GM21529 (cell line): Measurements from ENCODE around the gene WDR12.
"Not testable (repeated sequence)": the region's sequence is repeated elsewhere in the genome, so short reads cannot be mapped to it uniquely, and the experiment has no call there.

Experiments used
- ATAC-seq: cut with Tn5 transposase; IDR thresholded peaks from one replicate; pipeline ENCODE4 v1.9.1; 2021; ENCODE audit not compliant: unreplicated experiment

Gene WDR12

DNA sequence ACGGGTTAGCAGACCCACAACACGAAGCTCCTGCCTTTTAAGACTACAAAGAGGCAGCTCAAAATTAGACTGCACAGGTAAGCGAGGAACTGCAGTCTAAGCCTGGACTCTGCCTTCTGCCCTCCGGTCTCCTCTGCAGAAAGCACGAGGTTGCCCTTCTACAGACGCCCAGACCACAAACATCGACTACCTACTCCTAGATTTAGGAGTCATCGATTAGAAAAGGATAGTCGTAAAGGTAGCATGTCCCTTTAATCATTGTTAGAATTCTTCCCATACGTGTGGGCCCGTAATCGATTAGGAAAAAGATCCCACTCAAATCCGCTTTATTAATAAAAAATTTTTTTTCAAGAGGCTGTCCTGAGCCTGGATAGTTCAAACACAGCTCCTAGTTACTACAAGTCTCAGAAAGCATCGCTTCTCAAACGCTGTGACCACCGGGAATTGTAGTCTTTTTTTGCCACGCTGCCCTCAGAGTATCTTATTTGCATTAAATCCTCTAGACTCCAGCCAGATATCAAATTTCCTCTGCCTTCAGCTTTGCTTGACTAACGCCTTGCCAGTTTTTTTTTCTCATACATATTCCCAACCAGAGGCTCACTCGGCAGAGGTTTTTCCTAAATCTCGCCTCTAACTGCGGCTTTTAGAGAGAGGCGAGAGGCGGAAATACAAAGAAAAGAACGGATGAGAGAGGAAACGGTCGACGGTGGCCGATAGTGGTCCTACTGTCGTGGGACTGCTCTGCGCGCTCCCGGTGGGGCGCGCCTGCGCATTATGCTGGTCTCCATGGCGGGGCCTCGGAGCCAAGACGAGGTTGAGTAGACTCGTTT lies at the start of gene WDR12, which contains the start of gene CARF:
Gene WDR12 (minus strand): TSS at position 162 of the 830 bp plus-strand sequence. CDS start 197 bp downstream, outside the sequence.
Gene CARF (plus strand): TSS at position 764 of the 830 bp plus-strand sequence. CDS start 29,628 bp downstream, outside the sequence.
- peak; percentile 75 for ATAC-seq

DNA sequence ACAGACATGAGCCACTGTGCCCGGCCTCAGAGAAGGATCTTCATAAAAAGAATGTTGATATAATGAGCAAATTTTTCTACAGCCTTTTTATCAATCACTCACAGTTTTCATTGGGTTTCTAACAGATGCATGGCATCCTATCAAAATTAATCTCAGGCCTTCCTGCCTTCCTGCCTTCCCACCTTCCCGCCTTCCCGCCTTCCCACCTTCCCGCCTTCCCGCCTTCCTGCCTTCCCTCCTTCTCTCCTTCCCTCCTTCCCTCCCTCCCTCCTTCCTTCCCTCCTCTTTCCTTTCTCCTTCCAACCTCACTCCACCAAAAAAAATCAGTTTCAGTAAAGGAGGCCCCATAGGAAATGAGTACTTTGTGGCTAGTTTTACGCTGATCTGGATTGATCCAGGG lies 49.1 kb upstream of the WDR12 start:
- no peak for ATAC-seq

DNA sequence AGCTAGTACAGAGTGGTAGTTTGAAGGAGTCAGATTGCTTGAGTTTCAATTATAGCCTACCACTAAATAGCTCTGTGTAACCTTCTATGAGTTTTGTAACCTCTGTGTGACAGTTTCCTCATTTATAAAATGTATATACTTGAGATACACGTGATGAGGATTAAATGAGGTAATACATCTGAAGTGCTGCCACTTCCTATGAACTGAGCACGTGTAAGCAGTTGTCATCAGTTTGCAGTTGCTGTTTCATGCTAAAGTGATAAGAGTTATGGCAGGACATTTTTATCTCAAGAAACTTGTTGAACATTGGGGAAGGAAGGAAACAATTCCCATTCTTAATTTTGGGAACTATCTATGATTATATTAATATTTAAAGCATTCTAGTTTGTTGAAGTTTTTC lies 39.1 kb upstream of the WDR12 start:
- no peak for ATAC-seq

DNA sequence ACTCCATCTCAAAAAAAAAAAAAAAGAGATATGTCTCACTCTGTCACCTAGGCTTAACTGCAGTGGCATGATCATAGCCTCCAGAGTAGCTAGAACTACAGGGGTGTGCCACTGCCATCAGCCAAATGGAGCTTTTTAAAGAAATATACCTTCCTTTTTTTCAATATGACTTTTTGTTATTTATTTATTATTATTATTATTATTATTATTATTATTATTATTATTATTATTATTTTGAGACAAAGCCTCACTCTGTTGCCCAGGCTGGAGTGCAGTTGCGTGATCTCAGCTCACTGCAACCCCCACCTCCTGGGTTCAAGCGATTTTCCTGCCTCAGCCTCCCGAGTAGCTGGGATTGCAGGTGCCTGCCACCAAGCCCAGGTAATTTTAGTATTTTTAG lies 37.9 kb upstream of the WDR12 start:
- not testable (repeated sequence) for ATAC-seq

DNA sequence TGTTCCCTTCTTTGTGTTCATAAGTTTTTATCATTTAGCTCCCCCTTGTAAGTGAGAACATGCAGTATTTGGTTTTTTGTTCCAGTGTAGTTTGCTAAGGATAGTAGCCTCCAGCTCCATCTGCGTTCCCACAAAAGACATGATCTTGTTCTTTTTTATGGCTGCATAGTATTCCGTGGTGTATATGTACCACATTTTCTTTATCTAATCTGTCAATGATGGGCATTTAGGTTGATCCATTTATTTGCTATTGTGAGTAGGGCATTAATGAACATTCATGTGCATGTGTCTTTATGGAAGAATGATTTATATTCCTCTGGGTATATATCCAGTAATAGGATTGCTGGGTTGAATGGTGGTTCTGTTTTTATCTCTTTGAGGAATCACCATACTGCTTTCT lies 34.0 kb upstream of the WDR12 start:
- ATAC-seq: no peak

DNA sequence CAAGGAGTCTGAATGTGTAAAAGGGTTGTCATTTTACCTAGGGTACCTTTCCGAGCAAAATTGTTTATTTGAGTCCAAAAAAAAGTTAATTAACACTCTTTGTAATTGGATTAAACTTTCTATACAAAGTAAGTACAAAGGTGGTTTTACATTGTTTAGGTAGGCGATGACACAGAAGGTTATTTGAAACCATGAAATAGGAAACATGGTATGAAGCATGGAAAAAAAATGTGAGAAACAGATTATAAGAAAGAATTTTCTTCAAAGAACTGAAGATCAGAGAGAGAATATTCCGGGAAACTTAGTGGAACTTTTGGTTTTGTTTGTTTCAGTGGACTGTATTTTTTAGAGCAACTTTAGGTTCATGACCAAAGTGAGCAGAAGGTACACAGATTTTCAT lies 33.3 kb upstream of the WDR12 start:
- no peak for ATAC-seq

DNA sequence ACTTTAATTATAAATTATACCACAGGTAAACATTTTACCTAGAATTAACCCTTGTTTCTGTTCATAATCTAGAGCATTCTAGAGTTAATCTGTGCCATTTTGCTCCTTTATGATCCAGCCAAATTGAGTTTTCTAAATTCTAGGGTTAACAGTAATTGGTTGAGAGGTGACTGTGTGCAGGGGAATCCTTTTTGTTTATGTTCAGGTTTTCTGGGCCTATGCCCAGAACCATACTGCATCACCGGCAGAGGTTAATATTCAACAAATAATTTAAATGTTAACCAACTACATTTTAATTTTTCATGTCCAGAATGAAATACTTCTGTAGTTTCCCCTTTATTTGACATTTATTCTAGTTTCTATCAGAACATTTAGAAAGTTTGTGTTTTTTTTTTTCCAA lies 32.9 kb upstream of the WDR12 start:
- no peak for ATAC-seq

DNA sequence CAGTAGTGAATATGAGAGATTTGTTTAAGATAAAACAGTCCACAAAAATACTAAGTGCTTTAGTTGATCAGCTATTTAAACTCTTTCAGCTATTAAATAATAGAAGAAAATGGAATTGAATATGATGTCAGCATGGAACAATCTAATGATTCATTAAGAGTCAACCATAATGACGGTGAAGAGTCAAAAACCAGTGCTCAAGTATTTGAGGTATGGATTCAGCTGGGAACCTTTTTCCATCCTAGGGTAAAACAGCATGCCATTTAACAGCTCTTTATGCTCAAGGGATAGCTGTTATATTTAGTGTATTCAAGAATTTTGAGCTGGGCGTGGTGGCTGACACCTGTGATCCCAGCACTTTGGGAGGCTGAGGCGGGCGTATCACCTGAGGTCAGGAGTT lies 30.3 kb upstream of the WDR12 start:
- no peak for ATAC-seq

DNA sequence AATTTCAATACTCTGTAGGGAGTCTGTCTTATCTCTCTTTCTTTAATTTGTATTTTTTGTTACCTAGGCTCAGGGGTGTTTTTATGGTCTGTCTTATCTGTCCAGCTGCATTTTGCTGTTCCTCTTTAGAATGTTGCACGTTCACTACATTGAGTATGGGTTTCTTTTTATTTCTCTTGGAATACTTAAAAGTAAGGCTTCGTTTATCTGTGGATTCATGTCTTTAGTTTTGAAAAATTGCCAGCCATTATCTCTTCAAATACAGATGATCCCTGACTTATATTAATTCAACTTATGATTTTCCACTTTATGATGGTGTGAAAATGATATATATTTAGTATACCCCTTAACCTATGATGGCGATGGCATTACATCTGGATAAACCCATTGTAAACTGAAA lies 27.5 kb upstream of the WDR12 start:
- no peak for ATAC-seq

DNA sequence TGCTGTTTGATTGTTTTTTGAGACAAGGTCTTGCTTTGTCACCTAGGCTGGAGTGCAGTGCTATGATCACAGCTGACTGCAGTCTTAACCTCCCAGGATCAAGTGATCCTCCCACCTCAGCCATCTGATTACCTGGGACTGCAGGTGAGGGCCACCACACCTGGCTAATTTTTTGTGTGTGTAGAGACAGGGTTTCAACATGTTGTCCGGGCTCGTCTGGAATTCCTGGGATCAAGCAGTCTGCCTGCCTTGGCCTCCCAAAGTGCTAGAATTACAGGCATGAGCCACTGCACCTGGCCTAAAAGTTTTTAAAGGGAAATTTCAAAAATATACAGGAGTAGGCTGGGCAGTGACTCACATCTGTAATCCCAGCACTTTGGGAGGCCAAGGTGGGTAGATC lies 23.0 kb upstream of the WDR12 start:
- ATAC-seq: no peak

DNA sequence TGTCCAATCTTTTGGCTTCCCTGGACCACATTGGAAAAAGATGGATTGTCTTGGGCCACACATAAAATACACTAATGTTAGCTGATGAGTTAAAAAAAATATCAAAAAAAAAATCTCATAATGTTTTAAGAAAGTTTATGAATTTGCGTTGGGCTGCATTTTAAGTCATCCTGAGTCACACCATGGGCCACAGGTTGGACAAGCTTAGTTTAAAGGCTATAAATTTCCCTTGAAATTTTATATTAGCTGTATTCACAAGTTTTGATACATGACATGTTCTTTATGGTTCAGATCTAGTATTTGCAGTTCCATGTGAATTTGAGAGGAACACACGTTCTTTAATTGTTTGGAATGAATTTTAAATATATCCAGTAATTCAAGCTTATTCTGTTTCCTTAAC lies 22.5 kb upstream of the WDR12 start:
- no peak for ATAC-seq

DNA sequence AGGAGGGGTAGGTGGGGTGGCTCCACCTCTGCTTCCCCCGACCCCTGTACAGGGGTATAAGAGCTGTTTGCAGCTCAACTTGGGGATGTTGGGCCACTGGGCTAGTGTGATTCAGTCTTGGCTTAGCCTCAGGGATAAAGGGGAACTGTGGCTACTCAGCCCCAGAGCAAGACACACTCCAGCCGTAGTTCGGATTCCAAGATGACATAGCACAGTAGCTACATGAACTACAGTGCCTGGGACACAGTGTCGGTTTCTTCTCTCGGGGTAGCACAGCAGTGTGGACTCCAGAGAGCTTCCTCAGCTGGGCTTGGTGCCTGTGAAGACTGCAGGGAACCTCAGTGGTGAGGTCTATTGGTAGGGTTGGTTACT lies 21.7 kb upstream of the WDR12 start:
- no peak for ATAC-seq

DNA sequence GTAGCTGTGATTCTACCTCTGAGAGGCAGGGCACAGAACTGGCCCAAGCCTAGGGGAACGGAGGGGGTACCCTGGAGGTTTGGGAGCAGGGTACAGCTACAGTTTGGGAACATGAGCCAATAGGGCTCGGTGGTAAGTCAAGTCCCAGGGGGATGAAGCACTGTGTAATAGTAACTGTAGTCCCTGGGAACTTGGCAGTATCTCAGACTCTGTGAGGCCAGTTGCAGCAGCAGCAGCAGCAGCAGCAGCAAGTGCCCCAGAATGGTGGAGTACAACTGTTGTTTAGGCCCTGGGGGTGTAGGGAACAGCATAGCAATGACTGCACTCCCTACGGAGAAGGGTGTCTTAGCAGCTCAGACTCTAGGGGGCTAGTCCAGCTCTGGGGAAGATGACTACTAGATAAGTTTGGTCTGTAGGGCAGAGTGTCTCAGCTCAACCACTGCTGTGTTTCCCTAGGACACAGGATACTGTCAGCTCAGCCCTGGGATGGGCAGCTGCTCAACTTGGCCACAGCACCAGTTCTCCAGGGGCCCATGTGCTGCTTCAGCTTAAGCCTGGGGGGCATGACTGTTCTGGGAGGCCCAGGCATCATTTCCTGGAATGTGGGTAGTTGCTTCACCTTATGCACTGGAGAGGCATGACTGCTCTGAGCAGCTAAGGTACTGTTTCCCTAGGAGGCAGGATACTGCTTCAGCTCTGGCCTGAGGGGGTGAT lies 21.1 kb upstream of the WDR12 start:
- no peak for ATAC-seq

DNA sequence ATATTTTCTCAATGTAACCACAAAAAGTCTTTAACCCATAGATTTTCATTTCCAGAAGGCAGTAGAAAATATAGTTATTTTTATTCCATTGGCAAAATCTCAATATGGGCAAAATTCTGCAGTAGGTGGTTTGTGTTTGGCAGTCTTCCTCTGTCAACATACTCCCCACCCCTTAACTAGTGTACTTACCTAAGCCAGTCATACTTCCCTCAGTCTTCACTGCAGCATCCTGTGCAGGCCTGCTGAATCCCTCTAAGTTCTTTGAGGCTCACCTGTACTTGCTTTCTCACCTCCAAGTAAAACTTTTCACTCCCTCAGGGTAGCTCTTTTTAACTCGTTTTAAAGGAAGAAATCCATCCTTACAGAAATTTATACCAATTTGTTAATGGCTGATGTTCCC lies 7.4 kb upstream of the WDR12 start:
- no peak for ATAC-seq

DNA sequence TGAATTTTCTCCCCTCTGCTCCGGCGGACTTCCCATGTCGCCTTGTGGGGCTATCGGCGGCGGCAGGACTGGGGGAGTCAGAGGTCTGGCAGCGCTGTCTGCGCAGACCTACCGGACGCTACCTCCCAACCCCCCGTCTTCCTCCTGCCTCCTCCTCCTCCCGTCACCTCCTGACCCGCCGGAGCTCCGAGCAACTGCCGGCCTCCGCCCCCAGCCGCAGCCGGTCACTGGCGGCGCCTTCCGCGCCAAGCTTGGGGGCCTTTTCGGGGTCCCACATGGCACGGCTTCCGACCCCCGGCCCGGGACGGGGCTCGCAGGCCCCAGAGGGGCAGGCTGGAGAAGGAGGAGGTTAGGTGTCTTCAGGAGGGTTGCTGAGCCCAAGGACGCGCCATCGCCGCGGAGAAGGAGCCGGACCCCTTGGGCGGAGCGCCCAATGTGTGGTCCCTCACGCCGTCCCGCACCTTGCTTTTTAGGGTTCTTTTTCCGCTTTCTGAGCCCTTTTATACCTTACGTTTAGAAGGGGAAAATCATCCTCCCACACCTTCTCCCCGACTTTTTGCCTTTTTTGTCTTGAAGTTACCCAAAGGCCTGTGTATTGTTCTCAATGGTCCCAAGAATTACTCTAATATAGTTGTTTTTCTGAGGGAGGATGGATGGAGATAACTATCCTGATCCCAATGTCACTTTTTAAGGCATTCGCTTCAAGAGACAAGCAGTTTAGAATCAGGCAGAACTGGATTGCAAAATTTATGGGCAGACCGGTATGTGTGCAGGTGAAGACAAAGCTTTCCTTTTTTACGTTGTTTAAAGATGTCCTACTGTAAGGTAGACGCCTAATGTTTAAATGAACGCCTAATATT lies 1.1 kb upstream of the WDR12 start:
- peak; percentile 66 for ATAC-seq

DNA sequence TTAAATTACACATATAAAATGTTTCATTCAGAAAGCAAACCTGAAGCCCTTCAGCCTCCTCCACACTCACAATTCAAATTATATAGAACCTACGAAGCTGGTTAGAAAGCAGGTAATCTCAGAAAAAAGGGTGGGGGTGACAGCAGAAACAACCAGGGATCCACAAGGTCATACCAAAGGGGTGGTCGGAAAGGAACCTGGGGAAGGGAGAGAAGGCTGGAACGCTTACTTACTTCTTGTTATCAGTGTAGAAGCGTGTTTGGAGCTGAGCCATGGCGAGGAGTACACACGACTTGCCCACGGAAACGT lies 316 bp downstream of the WDR12 start:
- ATAC-seq: peak; percentile 15

DNA sequence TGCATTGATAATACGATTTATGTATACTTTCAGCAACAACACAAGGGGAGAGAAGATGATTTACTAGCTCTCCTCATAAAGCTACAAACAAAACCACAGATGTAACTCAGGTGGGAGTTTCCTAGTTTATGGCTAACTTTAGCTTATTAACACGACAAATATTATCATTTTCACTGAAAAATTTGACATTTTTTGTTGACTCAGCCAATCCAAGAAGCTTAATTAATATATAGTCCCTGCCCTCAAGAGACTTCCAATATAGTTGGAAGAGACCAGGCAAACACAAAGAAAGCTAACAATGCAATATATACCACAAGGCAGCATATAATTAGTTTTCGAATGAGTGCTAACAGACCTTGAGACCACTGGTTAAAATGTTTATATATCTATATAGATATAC lies 775 bp downstream of the WDR12 start:
- no peak for ATAC-seq

DNA sequence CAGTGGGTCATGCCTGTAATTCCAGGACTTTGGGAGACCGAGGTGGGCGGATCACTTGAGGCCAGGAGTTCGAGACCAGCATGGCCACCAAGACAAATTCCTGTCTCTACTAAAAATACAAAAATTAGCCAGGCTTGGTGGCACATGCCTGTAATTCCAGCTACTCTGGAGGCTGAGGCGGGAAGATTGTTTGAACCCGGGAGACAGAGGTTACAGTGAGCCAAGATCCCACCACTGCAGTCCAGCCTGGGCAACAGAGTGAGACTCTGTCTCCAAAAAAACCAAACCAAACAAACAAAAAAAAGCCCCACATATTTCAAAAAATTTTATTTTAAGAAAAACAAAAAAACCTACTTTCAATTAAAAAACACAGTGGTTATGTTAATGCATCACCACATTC lies 1.2 kb downstream of the WDR12 start:
- not testable (repeated sequence) for ATAC-seq

DNA sequence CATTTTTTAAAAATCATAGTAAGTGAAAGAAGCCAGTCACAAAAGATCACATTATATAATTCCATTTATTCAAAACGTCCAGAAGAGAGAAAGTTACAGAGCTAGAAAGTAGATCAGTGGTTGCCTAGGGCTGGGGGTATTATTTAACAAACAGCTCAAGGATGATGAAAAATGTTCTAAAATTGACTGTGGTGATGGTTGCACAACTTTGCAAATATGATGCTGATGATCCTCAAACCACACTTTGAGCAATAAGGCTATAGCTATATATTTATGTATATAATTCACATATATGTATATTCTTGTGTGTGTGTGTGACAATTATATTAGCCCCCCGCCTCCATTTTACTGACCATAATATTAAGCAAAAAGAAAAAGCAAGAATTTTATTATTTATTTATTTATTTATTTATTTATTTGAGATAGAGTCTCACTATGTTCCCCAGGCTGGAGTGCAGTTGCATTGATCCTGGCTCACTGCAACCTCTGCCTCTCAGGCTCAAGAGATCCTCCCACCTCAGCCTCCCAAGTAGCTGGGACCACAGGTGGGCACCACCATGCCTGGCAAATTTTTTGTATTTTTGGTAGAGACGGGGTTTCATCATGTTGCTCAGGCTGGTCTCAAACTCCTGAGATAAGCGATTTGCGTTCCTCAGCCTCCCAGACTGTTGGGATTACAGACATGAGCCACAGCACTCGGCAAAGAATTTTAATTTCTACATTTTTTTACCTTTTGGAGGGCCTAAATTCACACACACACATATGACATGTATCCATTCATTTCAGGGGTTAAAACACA lies 1.9 kb downstream of the WDR12 start:
- ATAC-seq: no peak

DNA sequence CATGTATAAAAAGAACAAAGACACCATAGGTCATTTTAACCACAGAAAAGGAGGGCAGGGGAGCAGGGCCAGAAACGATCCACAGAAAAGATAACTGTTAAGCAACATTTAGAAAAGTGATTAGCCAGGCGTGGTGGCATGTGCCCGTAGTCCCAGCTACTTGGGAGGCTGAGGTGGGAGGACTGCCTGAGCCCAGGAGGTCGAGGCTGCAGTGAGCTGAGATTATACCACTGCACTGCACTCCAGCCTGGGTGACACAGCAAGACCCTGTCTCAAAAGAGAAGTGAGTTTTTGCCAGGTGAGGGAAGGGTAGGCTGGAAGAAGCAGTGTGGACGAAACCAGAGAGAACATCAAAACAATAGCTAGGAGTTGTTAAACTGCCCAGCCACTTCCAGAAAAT lies 3.3 kb downstream of the WDR12 start:
- no peak for ATAC-seq

DNA sequence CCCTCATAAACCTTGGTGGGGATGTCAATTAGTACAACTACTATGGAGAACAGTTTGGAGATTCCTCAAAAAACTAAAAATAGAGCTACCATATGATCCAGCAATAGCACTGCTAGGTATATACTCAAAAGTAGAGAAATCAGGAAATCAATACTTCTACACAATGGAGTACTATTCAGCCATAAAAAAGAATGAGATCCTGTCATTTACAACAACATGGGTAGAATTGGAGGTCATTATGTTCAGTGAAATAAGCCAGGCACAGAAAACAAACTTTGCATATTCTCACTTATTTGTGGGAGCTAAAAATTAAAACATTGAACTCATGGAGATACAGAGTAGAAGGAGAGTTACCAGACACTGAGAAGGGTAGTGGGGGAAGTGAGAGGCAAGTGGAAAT lies 6.0 kb downstream of the WDR12 start:
- ATAC-seq: not testable (repeated sequence)
